HepG2 (cell line): ENCODE results near the gene CSTB. TPM values are rescaled to one million over a fixed set of nuclear protein-coding genes. Genes with fewer than 3 reads are reported as not detected.

ENCODE experiments used
- ATAC-seq: fragments of 200-7000 bp; cut with Tn5 transposase; 3 replicates; pipeline ENCODE4 v1.9.1; 2020; ENCODE audit warnings: mild to moderate bottlenecking, moderate library complexity
- BruUV-seq: library from RNA; stranded (reverse); fragments of 400-500 nt; replicated peaks from 2 replicates; lab custom pipeline; 2021; lab: Mats Ljungman, UMichigan
- CTCF ChIA-PET: fragments of 300-600 bp; formaldehyde crosslinking; extraction: SDS; loops from one replicate; lab custom pipeline; 2021; ENCODE audit warnings: low total read pairs, inconsistent platforms, low intra/inter-chr PET ratio; lab: Yijun Ruan, JAX
- POLR2A ChIA-PET: fragments of 350-600 bp; sonication (Branson Sonifier 250); formaldehyde crosslinking; loops from one replicate; lab custom pipeline; 2020; ENCODE audit warnings: antibody characterized with exemption, inconsistent platforms; lab: Yijun Ruan, JAX
- DNase-seq: peaks from one replicate; pipeline ENCODE4 v3.0.0-alpha.2; 2015; ENCODE audit warnings: low spot score
- FAIRE-seq: peaks from 3 replicates; lab custom pipeline; 2011; peaks lifted over from hg19 to GRCh38; lab: Jason Lieb, UNC
- H2AFZ ChIP-seq: one replicate; pipeline ENCODE4 v1.6.1; 2011; ENCODE audit warnings: low read length, inconsistent platforms
- H3K27ac ChIP-seq: fragments of 300-600 bp; 3 replicates; pipeline ENCODE4 v1.8.0; 2011; ENCODE audit warnings: mixed run types, mild to moderate bottlenecking, mixed read lengths, low read length, inconsistent platforms; ENCODE audit not compliant: insufficient read depth; ENCODE audit errors: extremely low read length
- H3K27me3 ChIP-seq, 2 experiments: fragments of 200-600 bp in 1 of 2; 2 replicates in 1 of 2; 3 replicates in 1 of 2; pipeline versions ENCODE4 v1.6.0 to v1.8.0; 2011; ENCODE audit warnings: low read length in 2 of 2, mild to moderate bottlenecking in 2 of 2, moderate library complexity in 2 of 2, inconsistent platforms in 1 of 2; ENCODE audit not compliant: insufficient read depth in 2 of 2, control insufficient read depth in 1 of 2
- H3K36me3 ChIP-seq, 2 experiments: fragments of 200-600 bp in 1 of 2; replicated peaks in 1 of 2; 2 replicates in 1 of 2; 3 replicates in 1 of 2; pipeline versions ENCODE4 v1.5.1 to v1.8.0; 2011; ENCODE audit warnings: low read length in 2 of 2, inconsistent platforms in 1 of 2; ENCODE audit not compliant: insufficient read depth in 2 of 2, control insufficient read depth in 1 of 2
- H3K4me1 ChIP-seq: 2 replicates; pipeline ENCODE4 v1.5.1; 2012; ENCODE audit warnings: low read length, inconsistent platforms; ENCODE audit not compliant: insufficient read depth
- H3K4me2 ChIP-seq: 2 replicates; pipeline ENCODE4 v1.6.0; 2011; ENCODE audit warnings: low read depth, low read length, inconsistent platforms
- H3K4me3 ChIP-seq, 3 experiments: fragments of 200-600 bp in 1 of 3; sonication (generic), shearing (Covaris generic) in 1 of 3; replicated peaks in 1 of 3; 2 replicates each; pipeline ENCODE4 v1.5.1; 2011 to 2016; ENCODE audit warnings: low read length in 3 of 3, inconsistent platforms in 2 of 3, low read depth in 2 of 3, mild to moderate bottlenecking in 2 of 3, control low read depth in 1 of 3, mixed read lengths in 1 of 3; ENCODE audit not compliant: insufficient read depth in 1 of 3
- H3K79me2 ChIP-seq: one replicate; pipeline ENCODE4 v1.6.1; 2011; ENCODE audit warnings: low read length, inconsistent platforms; ENCODE audit not compliant: insufficient read depth
- H3K9ac ChIP-seq: 2 replicates; pipeline ENCODE4 v1.6.0; 2011; ENCODE audit warnings: mild to moderate bottlenecking, low read depth, low read length, inconsistent platforms; ENCODE audit not compliant: insufficient read depth
- H3K9me3 ChIP-seq: 2 replicates; pipeline ENCODE4 v1.5.1; 2012; ENCODE audit warnings: mild to moderate bottlenecking, low read length
- H4K20me1 ChIP-seq: 2 replicates; pipeline ENCODE4 v1.6.0; 2011; ENCODE audit warnings: inconsistent platforms, mild to moderate bottlenecking, low read length, moderate library complexity; ENCODE audit not compliant: insufficient read depth
- EZH2 ChIP-seq: conservative IDR thresholded peaks from 2 replicates; pipeline ENCODE4 v1.6.1; 2012; ENCODE audit warnings: mild to moderate bottlenecking, low read depth, low read length, moderate library complexity
- LCORL ChIP-seq, 2 experiments: fragments of 450-650 bp in 1 of 2; sonication (generic) in 1 of 2; formaldehyde crosslinking in 1 of 2; IDR thresholded peaks; 2 replicates each; pipeline versions ENCODE4 v1.5.0 to v1.6.1; 2017 to 2020; ENCODE audit warnings: antibody characterized with exemption in 1 of 2, missing genetic modification reagents in 1 of 2
- MTF1 ChIP-seq: sonication (generic); formaldehyde crosslinking; IDR thresholded peaks from 2 replicates; pipeline ENCODE4 v1.5.0; 2020; ENCODE audit warnings: missing genetic modification reagents
- NR0B2 ChIP-seq: sonication (generic); formaldehyde crosslinking; IDR thresholded peaks from 2 replicates; pipeline ENCODE4 v1.4.0; 2020; ENCODE audit warnings: mild to moderate bottlenecking, missing genetic modification reagents
- NRL ChIP-seq: sonication (generic); formaldehyde crosslinking; IDR thresholded peaks from 2 replicates; pipeline ENCODE4 v1.5.0; 2020; ENCODE audit warnings: missing genetic modification reagents, mild to moderate bottlenecking, moderate library complexity, borderline replicate concordance
- RFXANK ChIP-seq: IDR thresholded peaks from 2 replicates; pipeline ENCODE4 v1.6.1; 2016
- UBTF ChIP-seq: sonication (generic); formaldehyde crosslinking; IDR thresholded peaks from 2 replicates; pipeline ENCODE4 v1.4.0; 2020; ENCODE audit warnings: mild to moderate bottlenecking, missing genetic modification reagents
- ZBTB25 ChIP-seq: IDR thresholded peaks from 2 replicates; pipeline ENCODE4 v1.6.1; 2018; ENCODE audit warnings: missing genetic modification reagents
- ZBTB37 ChIP-seq: sonication (generic); formaldehyde crosslinking; IDR thresholded peaks from 2 replicates; pipeline ENCODE4 v1.4.0; 2020; ENCODE audit warnings: mild to moderate bottlenecking, missing genetic modification reagents
- ZMAT5 ChIP-seq: sonication (generic); formaldehyde crosslinking; IDR thresholded peaks from 2 replicates; pipeline ENCODE4 v1.5.0; 2020; ENCODE audit warnings: mild to moderate bottlenecking, low read depth, missing genetic modification reagents, borderline replicate concordance
- ZNF572 ChIP-seq: sonication (generic); formaldehyde crosslinking; IDR thresholded peaks from 2 replicates; pipeline ENCODE4 v1.5.1; 2020; ENCODE audit warnings: mild to moderate bottlenecking, missing genetic modification reagents
- WGBS: methylation state at CpG from one replicate; pipeline ENCODE4 v1.1.6; 2017; ENCODE audit warnings: low lambda C conversion rate; 5-methylcytosine and 5-hydroxymethylcytosine counted together
- in situ Hi-C: cut with HindIII; loops from 2 replicates; pipeline ENCODE4 v1.10.0; 2017; ENCODE audit warnings: low pct_unique_long_range_greater_than_20kb; ENCODE audit not compliant: extremely low pct_ligation_motif_present
- intact Hi-C: fragments of 100-400 bp; cut with micrococcal nuclease; formaldehyde crosslinking; loops from one replicate; pipeline ENCODE4 v1.10.0; 2022; ENCODE audit not compliant: unreplicated experiment
- polyA plus RNA-seq, 8 experiments: library from polyadenylated mRNA; depleted of rRNA in 3 of 8; stranded (reverse) in 7 of 8; unstranded in 1 of 8; fragments of >200 nt; fragmentation: Illumina TruSeq in 4 of 8; extraction: Trizol in 4 of 8; gene quantifications; 2 replicates each; pipeline versions ENCODE4 v1.2.1 to v1.2.3, GENCODE V29; 2011 to 2016; ENCODE audit warnings: low read depth in 4 of 8, missing spikeins in 1 of 8, mixed read lengths in 1 of 8; ENCODE audit not compliant: insufficient read depth in 1 of 8
- total RNA-seq, 5 experiments: library from RNA; depleted of rRNA; stranded (reverse); fragments of >200 nt; fragmentation: Illumina TruSeq; extraction: Trizol; gene quantifications; 2 replicates each; pipeline ENCODE4 v1.2.3, GENCODE V29; 2016; ENCODE audit warnings: low read depth in 1 of 5
- TF ChIP-seq, protein P1 (sequence below): sonication (generic); formaldehyde crosslinking; conservative IDR thresholded peaks from 2 replicates; pipeline ENCODE4 v1.8.0; 2022; ENCODE audit warnings: missing genetic modification reagents

CSTB gene
- total and polyA plus RNA-seq, 2 of the 13 experiments (the other 11 are each of a cell fraction or from before 2014, with no cell fraction given), result 11.7 to 94.1 TPM

- peak overlapping the region; percentile 60 for H3K4me2 ChIP-seq
- DNase-seq (no peak), FAIRE-seq (no peak), ATAC-seq (peak; percentile 1; the same call in 2 of the 3 replicates)
- in situ Hi-C loops, result loop anchor here (5.0 kb wide), 1 partner anchor 123 kb away; no protein-coding TSS in a partner anchor
- no peak overlapping the region for H2AFZ ChIP-seq
- 40% methylated on average over 24 of the region's 28 CpGs for WGBS
- H3K36me3 ChIP-seq, result no peaks in the 10 kb centered on the region; a peak in 1 of 5 replicates
- intact Hi-C loops, result loop anchor here (10.0 kb wide), 1 partner anchor 100 kb away; no protein-coding TSS in a partner anchor
- H3K79me2 ChIP-seq, result no peaks in the 10 kb centered on the region
- TF ChIP-seq UBTF (CRISPR knock-in tag), result 0 out of 2 replicates have a peak, but pooled peaks have one; percentile 27
- no peak for TF ChIP-seq EZH2
- TF ChIP-seq, protein P1, sequence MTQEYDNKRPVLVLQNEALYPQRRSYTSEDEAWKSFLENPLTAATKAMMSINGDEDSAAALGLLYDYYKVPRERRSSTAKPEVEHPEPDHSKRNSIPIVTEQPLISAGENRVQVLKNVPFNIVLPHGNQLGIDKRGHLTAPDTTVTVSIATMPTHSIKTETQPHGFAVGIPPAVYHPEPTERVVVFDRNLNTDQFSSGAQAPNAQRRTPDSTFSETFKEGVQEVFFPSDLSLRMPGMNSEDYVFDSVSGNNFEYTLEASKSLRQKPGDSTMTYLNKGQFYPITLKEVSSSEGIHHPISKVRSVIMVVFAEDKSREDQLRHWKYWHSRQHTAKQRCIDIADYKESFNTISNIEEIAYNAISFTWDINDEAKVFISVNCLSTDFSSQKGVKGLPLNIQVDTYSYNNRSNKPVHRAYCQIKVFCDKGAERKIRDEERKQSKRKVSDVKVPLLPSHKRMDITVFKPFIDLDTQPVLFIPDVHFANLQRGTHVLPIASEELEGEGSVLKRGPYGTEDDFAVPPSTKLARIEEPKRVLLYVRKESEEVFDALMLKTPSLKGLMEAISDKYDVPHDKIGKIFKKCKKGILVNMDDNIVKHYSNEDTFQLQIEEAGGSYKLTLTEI (CRISPR knock-in tag), result no peak
- 0 out of 2 replicates have a peak, but pooled peaks have one; percentile 41 for TF ChIP-seq ZNF572 (CRISPR knock-in tag)
- TF ChIP-seq ZBTB37 (CRISPR knock-in tag), result no peak
- TF ChIP-seq ZMAT5 (CRISPR knock-in tag), result no peak
- no peak for TF ChIP-seq NR0B2 (CRISPR knock-in tag)
- TF ChIP-seq LCORL (IDR thresholded peaks at IDR 0.05), result no peak
- 0 out of 2 replicates have a peak, but pooled peaks have one; percentile 26 for TF ChIP-seq LCORL (CRISPR knock-in tag; IDR thresholded peaks at IDR 0.05)
- 0 out of 2 replicates have a peak, but pooled peaks have one; percentile 40 for TF ChIP-seq NRL (CRISPR knock-in tag)
- no peak for TF ChIP-seq MTF1 (CRISPR knock-in tag)
- no peak for TF ChIP-seq ZBTB25 (CRISPR knock-in tag)
- no peak for TF ChIP-seq RFXANK (CRISPR knock-in tag)
- H3K4me1 ChIP-seq, result peaks cover 65% of the 10 kb centered on the region
- BruUV-seq, result no TSS peak
- peak overlapping the region in 1 of 3 experiments; percentile 46; a peak in 2 of 6 replicates for H3K4me3 ChIP-seq
- ChIA-PET POLR2A (no interaction called here), CTCF (no interaction called here)
- H3K9ac ChIP-seq, result no peak overlapping the region
- H3K9me3 ChIP-seq, result no peaks in the 10 kb centered on the region
- H4K20me1 ChIP-seq, result no peaks in the 10 kb centered on the region
- peaks cover 3 to 11% of the 10 kb centered on the region in 2 experiments; a peak in 4 of 5 replicates for H3K27me3 ChIP-seq
- no peak overlapping the region for H3K27ac ChIP-seq
Observed at GRCh38 chr21:43814215-43815106, 38.4 kb upstream of the CSTB start.
